Fibroblast of the aortic adventitia (primary cell): ENCODE measurements around the gene PEAK3. TPM values are rescaled to one million over a fixed set of nuclear protein-coding genes. Genes with fewer than 3 reads are reported as not detected.

Experiments
- DNase-seq: peaks from one replicate; pipeline ENCODE4 v3.0.0-alpha.2; 2010; ENCODE audit warnings: low read depth
- H3K4me3 ChIP-seq: 2 replicates; pipeline ENCODE4 v1.5.1; 2011; ENCODE audit warnings: low read depth, mild to moderate bottlenecking, control low read depth, low read length, moderate library complexity
- total RNA-seq: library from RNA; depleted of rRNA; stranded (reverse); fragments of >200 nt; gene quantifications from 2 replicates; pipeline ENCODE4 v1.2.3, GENCODE V29; 2012; ENCODE audit warnings: low replicate concordance
- TF ChIP-seq, protein P1 (sequence below): IDR thresholded peaks from 2 replicates; pipeline ENCODE4 v1.5.1; 2011; ENCODE audit warnings: mild to moderate bottlenecking, low read length, control low read depth, inconsistent platforms; ENCODE audit not compliant: insufficient read depth

PEAK3 gene
- total RNA-seq, 1 donor, result not detected

- no peak for DNase-seq
- TF ChIP-seq, protein P1, sequence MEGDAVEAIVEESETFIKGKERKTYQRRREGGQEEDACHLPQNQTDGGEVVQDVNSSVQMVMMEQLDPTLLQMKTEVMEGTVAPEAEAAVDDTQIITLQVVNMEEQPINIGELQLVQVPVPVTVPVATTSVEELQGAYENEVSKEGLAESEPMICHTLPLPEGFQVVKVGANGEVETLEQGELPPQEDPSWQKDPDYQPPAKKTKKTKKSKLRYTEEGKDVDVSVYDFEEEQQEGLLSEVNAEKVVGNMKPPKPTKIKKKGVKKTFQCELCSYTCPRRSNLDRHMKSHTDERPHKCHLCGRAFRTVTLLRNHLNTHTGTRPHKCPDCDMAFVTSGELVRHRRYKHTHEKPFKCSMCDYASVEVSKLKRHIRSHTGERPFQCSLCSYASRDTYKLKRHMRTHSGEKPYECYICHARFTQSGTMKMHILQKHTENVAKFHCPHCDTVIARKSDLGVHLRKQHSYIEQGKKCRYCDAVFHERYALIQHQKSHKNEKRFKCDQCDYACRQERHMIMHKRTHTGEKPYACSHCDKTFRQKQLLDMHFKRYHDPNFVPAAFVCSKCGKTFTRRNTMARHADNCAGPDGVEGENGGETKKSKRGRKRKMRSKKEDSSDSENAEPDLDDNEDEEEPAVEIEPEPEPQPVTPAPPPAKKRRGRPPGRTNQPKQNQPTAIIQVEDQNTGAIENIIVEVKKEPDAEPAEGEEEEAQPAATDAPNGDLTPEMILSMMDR, result no peak
- no peak overlapping the region for H3K4me3 ChIP-seq
These were observed 1.2 kb downstream of the PEAK3 start for GRCh38 chr19:2280633-2281264.

DNA sequence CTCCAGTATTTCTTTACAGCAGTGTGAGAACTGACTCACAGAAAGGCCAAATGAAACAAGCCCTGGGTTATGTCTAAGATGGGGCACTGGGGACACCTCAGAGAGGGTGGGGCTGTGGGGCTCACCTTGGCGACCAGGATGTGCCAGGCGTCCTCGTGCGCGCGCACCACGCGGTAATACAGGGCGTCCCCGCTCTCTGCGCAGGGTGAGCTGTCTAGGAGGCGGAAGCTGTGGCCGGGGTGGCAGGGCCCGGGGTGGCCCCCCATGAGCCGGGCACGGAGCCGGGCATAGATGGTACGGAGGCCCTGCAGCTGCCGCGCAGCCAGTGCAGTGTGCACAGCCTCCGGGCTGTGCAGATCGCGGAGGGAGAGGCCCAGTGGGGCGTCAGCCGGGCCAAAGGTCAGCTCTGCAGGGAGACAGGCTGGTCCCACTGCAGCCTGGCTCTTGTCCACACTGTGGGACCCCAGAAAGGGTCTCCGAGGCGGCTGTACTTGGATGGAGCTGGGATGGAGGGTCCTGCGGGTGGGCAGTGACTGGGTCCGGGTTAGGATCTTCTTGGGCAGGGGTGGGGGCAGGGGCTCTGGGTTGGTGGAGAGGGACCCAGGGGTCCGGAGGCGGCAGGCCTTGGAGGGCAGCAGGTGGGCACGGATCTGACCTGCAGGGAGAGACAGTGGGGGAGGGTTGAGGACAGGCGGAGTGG, 3.4 kb downstream of the PEAK3 start:
- TF ChIP-seq, protein P1, result no peak
- no peak overlapping the region for H3K4me3 ChIP-seq
- no peak for DNase-seq

DNA sequence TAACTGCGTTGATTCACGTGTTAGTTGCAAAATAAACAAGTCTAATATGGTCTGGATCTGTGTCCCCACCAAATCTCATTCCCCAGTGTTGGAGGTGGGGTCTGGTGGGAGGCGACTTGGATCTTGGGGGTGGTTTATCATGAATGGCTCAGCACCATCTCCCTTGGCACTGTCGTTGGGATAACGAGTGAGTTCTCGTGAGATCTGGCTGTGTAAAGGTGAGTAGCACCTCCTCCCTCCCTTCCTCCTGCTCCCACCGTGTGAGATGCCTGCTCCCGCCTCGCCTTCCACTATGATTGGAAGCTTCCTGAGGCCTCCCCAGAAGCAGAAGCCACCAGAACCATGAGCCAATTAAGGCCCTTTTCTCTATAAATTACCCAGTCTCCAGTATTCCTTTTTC, 4.8 kb downstream of the PEAK3 start:
- no peak for DNase-seq
- TF ChIP-seq, protein P1, result no peak
- no peak overlapping the region for H3K4me3 ChIP-seq

GRCh38 chr19:2276429-2276986, 5.5 kb downstream of the PEAK3 start:
- no peak for DNase-seq
- TF ChIP-seq, protein P1, result no peak
- no peak overlapping the region for H3K4me3 ChIP-seq

GRCh38 chr19:2275588-2276428, 6.2 kb downstream of the PEAK3 start:
- no peak for DNase-seq
- H3K4me3 ChIP-seq, result no peak overlapping the region
- TF ChIP-seq, protein P1, result no peak

- DNase-seq, result peak; percentile 64
- TF ChIP-seq, protein P1, result peak; percentile 65
- no peak overlapping the region for H3K4me3 ChIP-seq
These were observed 6.9 kb downstream of the PEAK3 start for GRCh38 chr19:2274931-2275535.
